A673 (cell line): ENCODE results near the gene TTYH3. TPM values are rescaled to one million over a fixed set of nuclear protein-coding genes. Genes with fewer than 3 reads are reported as not detected.

Experiments used
- BruUV-seq: library from RNA; stranded (reverse); fragments of 400-500 nt; replicated peaks from 2 replicates; lab custom pipeline; 2021; lab: Mats Ljungman, UMichigan
- CTCF ChIA-PET: fragments of 300-600 bp; sonication (Branson Sonifier 250); formaldehyde crosslinking; loops from one replicate; lab custom pipeline; 2022; ENCODE audit warnings: antibody characterized with exemption; lab: Charles Lee
- POLR2A ChIA-PET: fragments of 300-600 bp; sonication (Branson Sonifier 250); formaldehyde crosslinking; loops from one replicate; lab custom pipeline; 2022; ENCODE audit warnings: antibody characterized with exemption; ENCODE audit not compliant: low non-redundant PET; lab: Charles Lee
- DNase-seq: peaks from one replicate; pipeline ENCODE4 v3.0.0-alpha.2; 2015; ENCODE audit warnings: low spot score
- H3K27ac ChIP-seq: fragments of 200-600 bp; sonication (generic); 2 replicates; pipeline ENCODE4 v1.5.1; 2016; ENCODE audit warnings: mixed run types, low read depth, mild to moderate bottlenecking, mixed read lengths, antibody characterized with exemption, low read length; ENCODE audit not compliant: poor library complexity, severe bottlenecking
- H3K27me3 ChIP-seq: fragments of 200-600 bp; sonication (generic); replicated peaks from 2 replicates; pipeline ENCODE4 v1.6.1; 2017; ENCODE audit warnings: mixed run types, low read depth, mild to moderate bottlenecking, mixed read lengths, antibody characterized with exemption, low read length; ENCODE audit not compliant: insufficient read depth, poor library complexity
- H3K36me3 ChIP-seq: fragments of 200-600 bp; sonication (generic); 2 replicates; pipeline ENCODE4 v1.6.1; 2016; ENCODE audit warnings: mixed run types, mild to moderate bottlenecking, mixed read lengths, antibody characterized with exemption, low read length; ENCODE audit not compliant: insufficient read depth, poor library complexity, severe bottlenecking
- H3K4me1 ChIP-seq: fragments of 200-600 bp; sonication (generic); 2 replicates; pipeline ENCODE4 v1.6.1; 2017; ENCODE audit warnings: mixed run types, mild to moderate bottlenecking, mixed read lengths, antibody characterized with exemption, low read length; ENCODE audit not compliant: insufficient read depth, poor library complexity, severe bottlenecking
- H3K4me3 ChIP-seq: fragments of 200-600 bp; sonication (generic); 2 replicates; pipeline ENCODE4 v1.5.1; 2016; ENCODE audit warnings: low read depth, mixed run types, mild to moderate bottlenecking, mixed read lengths, low read length; ENCODE audit not compliant: poor library complexity, severe bottlenecking
- H3K9me3 ChIP-seq: fragments of 200-600 bp; sonication (generic); 2 replicates; pipeline ENCODE4 v1.6.1; 2016; ENCODE audit warnings: mixed run types, low read depth, mild to moderate bottlenecking, mixed read lengths, antibody characterized with exemption, low read length; ENCODE audit not compliant: poor library complexity, severe bottlenecking
- CTCF ChIP-seq: fragments of 300-800, 200-600 bp; sonication (generic); conservative IDR thresholded peaks from 2 replicates; pipeline ENCODE4 v1.5.1; 2017; ENCODE audit warnings: low read depth, mild to moderate bottlenecking, antibody characterized with exemption, low read length, moderate library complexity, mixed read lengths
- EZH2 ChIP-seq: fragments of 200-600 bp; sonication (generic); IDR thresholded peaks from 2 replicates; pipeline ENCODE4 v1.6.1; 2017; ENCODE audit warnings: borderline replicate concordance, low read depth, mild to moderate bottlenecking, mixed read lengths, antibody characterized with exemption, low read length; ENCODE audit not compliant: poor library complexity, severe bottlenecking
- intact Hi-C: fragments of 100-400 bp; cut with micrococcal nuclease; formaldehyde crosslinking; loops from one replicate; pipeline ENCODE4 v1.10.0; 2022; ENCODE audit not compliant: unreplicated experiment
- total RNA-seq: library from RNA; stranded (reverse); gene quantifications from 2 replicates; pipeline ENCODE4 v1.2.3, GENCODE V29; 2021

The TTYH3 gene
- total RNA-seq, 1 experiment from 2014 or later: 248 TPM

DNA sequence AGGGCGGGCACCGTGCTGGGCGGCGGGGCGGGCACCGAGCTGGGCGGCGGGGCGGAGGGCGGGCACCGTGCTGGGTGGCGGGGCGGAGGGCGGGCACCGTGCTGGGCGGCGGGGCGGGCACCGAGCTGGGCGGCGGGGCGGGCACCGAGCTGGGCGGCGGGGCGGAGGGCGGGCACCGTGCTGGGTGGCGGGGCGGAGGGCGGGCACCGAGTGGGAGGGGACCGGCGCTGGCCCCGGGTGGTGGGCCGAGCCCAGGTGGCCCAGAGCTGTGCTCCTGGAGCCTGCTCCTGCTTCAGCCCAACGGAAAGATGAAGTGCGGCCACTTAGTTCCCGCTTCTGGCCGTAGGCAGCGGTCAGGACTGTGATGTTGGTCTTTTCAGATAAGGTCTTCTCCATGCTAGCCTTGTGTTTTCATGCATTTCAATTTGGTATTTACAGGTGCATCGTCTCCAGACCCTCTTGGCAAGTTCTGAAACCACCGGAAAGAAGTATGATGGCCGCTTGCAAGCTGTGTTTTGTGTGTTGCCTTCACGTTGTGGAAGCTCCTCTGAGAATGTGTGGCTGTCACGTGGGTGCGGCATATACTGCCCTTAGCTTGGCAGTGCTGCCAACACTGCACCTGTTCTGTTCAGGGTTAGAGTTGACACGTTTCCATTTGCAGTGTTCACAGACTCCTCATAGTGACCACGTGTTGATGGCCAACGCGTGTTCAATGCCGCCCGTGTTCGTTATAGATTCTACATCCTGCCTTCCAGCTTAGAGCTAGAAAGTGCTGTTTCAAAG lies 47.8 kb upstream of the TTYH3 start:
- H3K4me1 ChIP-seq: no peaks in the 10 kb centered on the region
- no peak overlapping the region for H3K4me3 ChIP-seq
- no TSS peak for BruUV-seq
- H3K27ac ChIP-seq: no peak overlapping the region
- intact Hi-C loops: no loop called here
- no peak for TF ChIP-seq EZH2
- no peak for TF ChIP-seq CTCF
- H3K27me3 ChIP-seq: no peaks in the 10 kb centered on the region
- ChIA-PET POLR2A (interaction anchor here (0.5 kb wide), 1 partner anchor 181 kb away, joined by 8 read pairs; no protein-coding TSS in a partner anchor), CTCF (no interaction called here)
- H3K9me3 ChIP-seq: no peaks in the 10 kb centered on the region
- no peak for DNase-seq
- peaks cover 14% of the 10 kb centered on the region for H3K36me3 ChIP-seq

DNA sequence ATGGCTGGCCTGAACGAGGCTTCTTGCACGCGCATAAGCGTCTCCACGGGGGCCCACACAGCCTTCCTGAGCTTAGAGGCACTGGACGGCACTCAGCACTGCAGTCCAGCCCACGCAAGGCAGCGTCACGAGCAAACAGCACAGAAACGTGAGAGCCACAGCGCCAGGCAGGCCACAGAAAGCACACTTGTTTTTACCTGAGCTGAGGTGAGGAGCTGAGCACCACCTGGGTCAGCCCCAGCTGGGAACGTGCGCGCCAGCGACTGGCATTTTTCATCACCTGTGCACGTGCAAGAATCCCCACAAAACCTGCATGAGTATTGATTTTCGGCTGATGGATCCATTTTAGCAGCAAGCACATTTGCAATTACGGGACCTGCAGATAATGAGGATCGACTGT lies 46.3 kb upstream of the TTYH3 start:
- Histone ChIP-seq H3K27ac (no peak overlapping the region), H3K27me3 (no peaks in the 10 kb centered on the region), H3K36me3 (peaks cover 12% of the 10 kb centered on the region), H3K4me3 (no peak overlapping the region), H3K4me1 (no peaks in the 10 kb centered on the region), H3K9me3 (no peaks in the 10 kb centered on the region)
- TF ChIP-seq CTCF: no peak
- TF ChIP-seq EZH2: no peak
- CTCF ChIA-PET: no interaction called here
- intact Hi-C loops: no loop called here
- no peak for DNase-seq
- no TSS peak for BruUV-seq
- POLR2A ChIA-PET: no interaction called here

DNA sequence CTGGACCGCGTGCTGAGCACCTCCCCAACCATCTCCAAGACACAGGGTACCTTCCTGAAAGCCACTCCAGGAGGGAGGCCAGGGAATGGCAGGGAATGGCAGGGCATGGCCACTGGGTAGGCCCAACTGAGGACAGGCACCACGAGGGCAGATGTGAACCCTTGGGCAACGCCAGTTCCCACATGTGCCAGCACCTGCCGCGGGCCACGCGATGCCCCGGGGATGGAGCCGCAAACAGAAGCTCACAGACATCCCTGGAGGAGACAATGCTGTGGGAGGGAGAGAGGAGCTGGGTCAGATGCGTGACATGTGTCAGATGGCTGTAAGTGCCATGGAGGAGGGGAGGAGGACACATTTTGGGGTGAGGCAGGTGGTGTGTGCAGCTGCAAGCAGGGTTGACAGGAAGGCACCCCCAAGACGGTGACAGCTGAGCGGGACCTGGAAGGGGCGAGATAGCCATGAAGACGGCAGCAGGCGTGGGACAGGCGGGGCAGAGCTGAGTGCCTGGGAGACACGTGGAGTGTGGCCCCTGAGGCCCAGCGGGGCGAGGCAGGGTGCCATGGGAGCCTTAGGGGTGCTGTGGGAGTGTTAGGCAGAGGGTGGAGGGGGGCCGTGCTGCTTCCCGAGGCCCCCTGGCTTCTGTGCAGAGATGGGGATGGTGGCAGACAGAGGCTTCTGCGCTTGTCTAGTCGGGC lies 45.3 kb upstream of the TTYH3 start:
- no TSS peak for BruUV-seq
- ChIA-PET CTCF (no interaction called here), POLR2A (no interaction called here)
- no peak for DNase-seq
- H3K36me3 ChIP-seq: peaks cover 12% of the 10 kb centered on the region
- intact Hi-C loops: no loop called here
- H3K4me1 ChIP-seq: no peaks in the 10 kb centered on the region
- TF ChIP-seq EZH2: no peak
- TF ChIP-seq CTCF: no peak
- H3K27ac ChIP-seq: no peak overlapping the region
- H3K9me3 ChIP-seq: no peaks in the 10 kb centered on the region
- H3K4me3 ChIP-seq: no peak overlapping the region
- no peaks in the 10 kb centered on the region for H3K27me3 ChIP-seq
